SIG-M5 treated with dmso at 0.1 percent for 504 hours (cell line): ENCODE measurements around the gene RPL13A.
"Not testable (repeated sequence)": the region's sequence is repeated elsewhere in the genome, so short reads cannot be mapped to it uniquely, and the experiment has no call there.

Experiments
- DNase-seq: peaks from one replicate; lab custom pipeline; 2025; ENCODE audit not compliant: unreplicated experiment; lab: John Stamatoyannopoulos, UW

RPL13A gene

DNA sequence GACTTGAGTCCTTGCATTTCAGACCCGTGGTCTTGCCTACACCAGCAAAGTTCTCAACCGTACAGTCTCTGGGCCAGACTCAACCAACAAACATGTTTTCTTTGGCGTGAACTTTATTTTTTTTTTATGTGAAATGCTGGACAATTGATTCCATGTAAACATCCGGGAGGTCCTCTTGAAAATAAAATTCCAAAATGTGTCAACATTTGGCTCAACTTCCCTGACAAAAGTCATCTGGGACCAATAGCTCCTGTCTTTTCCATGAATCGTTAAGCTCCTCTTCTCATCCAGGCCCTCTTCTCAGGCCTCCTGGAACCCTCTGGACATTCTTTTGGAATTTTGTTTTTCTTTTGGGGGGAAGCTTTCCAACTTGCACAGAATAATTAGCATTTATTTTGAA lies 31.6 kb upstream of the RPL13A start:
- DNase-seq = no peak

DNA sequence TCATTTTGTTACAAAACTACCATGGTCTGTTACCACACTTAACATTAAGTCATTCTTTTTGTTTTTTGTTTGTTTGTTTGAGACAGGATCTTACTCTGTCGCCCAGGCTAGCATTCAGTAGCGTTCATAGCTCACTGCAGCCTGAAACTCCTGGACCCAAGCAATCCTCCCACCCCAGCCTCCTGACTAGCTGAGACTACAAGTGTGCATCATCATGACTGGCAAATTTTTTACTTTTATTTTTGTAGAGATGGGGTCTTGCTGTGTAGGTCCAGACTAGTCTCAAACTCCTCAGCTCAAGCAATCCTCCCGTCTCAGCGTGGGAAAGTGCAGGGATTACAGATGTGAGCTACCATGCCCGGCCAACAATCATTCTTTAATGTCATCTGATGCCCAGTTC lies 31.1 kb upstream of the RPL13A start:
- DNase-seq = no peak

DNA sequence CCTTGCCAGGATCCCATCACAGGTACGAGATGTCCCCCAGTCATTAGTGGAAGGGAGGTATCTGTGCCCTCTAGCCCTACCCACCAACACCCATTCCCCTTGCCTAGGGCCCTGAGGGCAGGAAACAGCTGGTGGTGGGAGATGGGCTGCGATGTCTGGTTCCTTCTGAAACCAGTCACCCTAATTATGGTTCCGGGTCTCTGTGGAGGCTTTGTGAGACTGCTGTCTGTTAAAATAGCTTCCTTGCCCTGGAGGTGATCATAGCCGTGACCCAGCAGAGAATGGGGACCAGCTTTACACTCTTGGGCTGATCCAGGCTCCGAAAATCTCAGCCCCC lies 28.9 kb upstream of the RPL13A start:
- no peak for DNase-seq

DNA sequence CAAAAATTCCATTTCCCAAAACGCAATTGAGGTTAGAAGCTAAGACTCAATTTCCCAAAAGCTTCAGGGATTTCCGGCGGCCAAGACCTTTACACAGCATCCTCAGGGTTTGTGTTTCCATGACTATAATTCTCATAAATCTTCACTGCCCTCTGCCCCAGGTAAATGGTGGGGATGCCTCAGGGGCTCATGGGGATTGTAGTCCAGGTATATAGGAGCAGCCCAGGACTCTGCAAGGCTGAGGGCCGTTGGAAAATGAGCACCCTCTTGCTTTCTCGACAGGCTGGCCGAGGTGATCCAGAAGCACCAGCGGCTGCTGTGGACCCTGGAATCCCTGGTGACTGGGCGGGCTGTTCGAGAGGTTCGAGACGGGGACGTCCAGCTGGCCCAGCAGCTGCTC lies 28.0 kb upstream of the RPL13A start:
- no peak for DNase-seq

DNA sequence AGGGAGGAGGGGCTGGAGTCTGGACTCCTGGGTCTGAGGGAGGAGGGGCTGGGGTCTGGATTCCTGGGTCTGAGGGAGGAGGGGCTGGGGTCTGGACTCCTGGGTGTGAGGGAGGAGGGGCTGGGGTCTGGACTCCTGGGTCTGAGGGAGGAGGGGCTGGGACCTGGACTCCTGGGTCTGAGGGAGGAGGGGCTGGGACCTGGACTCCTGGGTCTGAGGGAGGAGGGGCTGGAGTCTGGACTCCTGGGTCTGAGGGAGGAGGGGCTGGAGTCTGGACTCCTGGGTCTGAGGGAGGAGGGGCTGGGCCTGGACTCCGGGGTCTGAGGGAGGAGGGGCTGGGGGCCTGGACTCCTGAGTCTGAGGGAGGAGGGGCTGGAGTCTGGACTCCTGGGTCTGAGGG lies 26.3 kb upstream of the RPL13A start:
- DNase-seq = not testable (repeated sequence)

DNA sequence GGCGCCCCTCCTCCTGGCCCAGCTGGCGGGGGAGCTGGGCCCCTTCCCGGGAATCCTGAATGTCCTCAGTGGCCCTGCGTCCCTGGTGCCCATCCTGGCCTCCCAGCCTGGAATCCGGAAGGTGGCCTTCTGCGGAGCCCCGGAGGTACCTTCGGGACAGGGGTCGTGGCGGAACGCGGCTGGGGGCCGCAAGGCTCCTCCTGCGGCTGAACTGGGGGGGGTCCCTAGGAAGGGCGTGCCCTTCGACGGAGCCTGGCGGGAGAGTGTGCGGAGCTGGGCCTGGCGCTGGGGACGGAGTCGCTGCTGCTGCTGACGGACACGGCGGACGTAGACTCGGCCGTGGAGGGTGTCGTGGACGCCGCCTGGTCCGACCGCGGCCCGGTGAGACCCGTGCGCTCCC lies 25.8 kb upstream of the RPL13A start:
- DNase-seq = no peak

- no peak for DNase-seq
Measured at GRCh38 chr19:49462492-49462891, 24.9 kb upstream of the RPL13A start.

- no peak for DNase-seq
Measured at GRCh38 chr19:49463960-49464740, 23.3 kb upstream of the RPL13A start.

DNA sequence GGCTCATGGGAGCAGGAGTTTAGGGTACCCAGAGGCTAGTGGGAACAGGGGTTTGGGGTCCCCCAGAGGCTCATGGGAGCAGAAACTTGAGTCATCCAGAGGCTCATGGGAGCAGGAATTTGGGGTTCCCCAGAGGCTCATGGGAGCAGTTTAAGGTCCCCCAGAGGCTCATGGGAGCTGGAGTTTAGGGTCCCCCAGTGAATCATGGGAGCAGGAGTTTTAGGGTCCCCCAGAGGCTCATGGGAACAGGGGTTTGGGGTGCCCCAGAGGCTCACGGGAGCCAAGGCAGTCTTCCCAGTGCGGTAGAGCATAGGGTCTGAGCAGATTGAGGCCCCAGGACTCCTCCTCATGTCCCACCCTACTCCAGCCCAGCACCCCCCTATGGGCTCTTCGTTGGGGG lies 22.0 kb upstream of the RPL13A start:
- no peak for DNase-seq

DNA sequence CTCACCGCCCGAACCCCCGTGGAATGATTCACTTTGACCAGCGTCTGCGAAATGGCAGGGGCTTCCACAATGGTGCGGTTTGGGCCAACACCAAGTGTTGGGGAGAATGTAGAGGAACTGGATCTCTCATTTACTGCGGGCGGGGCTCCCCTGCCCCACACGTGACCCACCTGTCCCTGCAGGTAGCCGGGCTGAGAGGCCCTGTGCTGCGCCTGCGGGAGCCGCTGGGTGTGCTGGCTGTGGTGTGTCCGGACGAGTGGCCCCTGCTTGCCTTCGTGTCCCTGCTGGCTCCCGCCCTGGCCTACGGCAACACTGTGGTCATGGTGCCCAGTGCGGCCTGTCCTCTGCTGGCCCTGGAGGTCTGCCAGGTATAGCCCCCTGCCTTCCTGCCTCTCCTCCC lies 19.2 kb upstream of the RPL13A start:
- no peak for DNase-seq

- DNase-seq = peak; percentile 80
Measured at GRCh38 chr19:49468746-49469447, 18.5 kb upstream of the RPL13A start.

DNA sequence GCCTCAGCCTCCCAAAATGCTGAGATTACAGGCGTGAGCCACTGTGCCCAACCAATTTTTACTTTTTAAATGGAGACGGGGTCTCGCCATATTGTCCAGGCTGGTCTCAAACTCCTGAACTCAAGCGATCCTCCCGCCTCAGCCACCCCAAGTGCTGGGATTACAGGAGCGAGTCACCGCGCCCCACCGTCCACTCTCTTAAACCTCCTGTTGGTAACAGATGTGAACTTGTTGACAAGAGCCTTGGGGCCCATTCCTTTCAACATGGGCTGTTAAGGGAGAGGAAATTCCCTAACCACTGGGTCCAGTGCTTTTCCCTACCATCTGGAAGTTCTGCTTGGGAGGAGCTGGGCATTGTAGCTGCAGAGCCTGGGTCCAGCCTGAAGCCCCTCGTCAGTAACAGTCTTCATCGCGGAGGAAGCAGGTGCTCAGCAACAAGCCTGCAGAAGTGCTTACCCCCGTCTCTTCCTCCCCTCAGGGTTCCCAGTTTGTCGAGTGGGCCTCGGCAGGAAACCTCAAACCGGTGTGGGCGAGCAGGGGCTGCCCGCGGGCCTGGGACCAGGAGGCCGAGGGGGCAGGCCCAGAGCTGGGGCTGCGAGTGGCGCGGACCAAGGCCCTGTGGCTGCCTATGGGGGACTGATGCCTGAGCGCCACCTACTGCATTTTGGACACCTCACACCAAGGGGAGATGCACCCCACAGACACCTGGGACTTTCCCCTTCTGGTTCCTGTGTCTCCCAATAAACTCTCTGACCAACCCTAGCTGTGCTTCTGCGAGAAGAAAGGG lies 17.4 kb upstream of the RPL13A start:
- DNase-seq = no peak

DNA sequence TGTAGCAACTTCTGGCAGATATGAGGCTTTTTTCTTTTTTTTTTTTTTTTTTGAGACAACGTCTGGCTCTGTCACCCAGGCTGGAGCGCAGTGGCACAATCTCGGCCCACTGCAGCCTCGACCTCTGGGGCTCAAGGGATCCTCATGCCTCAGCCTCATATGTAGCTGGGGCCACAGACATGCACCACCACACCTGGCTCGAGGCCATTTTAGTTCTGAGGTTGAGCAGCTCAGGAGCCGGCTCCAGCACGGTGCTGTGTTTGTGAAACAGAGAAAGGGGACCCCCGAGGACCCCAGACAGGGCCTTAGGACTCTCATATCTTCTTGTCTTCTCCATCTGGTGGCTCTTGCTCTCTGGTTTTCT lies 16.8 kb upstream of the RPL13A start:
- no peak for DNase-seq

- DNase-seq = no peak
Measured at GRCh38 chr19:49472936-49473335, 14.5 kb upstream of the RPL13A start.

DNA sequence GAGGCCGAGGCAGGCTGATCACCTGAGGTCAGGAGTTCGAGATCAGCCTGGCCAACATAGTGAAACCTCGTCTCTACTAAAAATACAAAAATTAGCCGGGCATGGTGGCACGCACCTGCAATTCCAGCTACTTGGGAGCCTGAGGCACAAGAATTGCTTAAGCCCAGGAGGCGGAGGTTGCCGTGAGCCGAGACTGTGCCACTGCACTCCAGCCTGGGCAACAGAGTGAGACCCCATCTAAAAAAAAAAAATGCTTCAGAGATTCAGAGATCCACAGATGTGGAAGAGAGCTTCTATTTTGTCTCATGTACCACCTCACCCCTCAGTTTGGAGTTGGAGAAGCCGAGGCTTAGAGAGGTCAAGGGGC lies 13.9 kb upstream of the RPL13A start:
- DNase-seq = not testable (repeated sequence)

GRCh38 chr19:49473868-49474541 lies 13.4 kb upstream of the RPL13A start, which contains the start of gene FLT3LG:
TSS of gene FLT3LG (plus strand) at chr19:49474215. CDS start at chr19:49474640, 425 bp downstream.
- DNase-seq = peak; percentile 81

- DNase-seq = no peak
Measured at GRCh38 chr19:49474542-49474924, 12.9 kb upstream of the RPL13A start.

DNA sequence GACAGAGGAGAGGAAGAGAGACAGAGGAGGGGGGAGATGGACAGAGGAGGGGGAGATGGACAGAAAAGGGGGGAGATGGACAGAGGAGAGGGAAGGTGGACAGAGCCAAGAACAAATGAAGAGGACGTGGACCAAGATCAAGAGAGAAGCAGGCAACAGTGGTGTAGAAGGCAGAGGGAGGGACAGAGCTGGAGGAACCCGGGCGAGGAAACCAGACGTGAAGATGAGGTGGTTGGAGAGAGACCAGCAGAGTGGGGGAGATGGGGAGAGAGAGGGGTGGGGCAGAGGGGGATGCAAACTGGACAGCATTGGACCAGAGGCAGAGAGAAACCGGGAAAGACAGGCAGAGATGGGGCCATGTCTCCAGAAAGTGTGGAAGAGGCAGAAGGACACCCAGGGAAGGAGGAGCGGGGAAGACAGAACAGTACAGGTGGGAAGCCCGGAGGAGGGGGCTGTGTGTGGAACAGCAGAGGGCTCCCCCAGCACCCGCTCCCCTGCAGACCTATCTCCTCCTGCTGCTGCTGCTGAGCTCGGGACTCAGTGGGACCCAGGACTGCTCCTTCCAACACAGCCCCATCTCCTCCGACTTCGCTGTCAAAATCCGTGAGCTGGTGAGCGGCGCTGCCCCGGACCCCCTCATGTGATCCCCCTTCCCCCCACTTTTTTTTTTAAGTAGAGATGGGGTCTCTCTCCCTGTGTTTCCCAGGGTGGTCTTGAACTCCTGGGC lies 12.1 kb upstream of the RPL13A start:
- DNase-seq = no peak

DNA sequence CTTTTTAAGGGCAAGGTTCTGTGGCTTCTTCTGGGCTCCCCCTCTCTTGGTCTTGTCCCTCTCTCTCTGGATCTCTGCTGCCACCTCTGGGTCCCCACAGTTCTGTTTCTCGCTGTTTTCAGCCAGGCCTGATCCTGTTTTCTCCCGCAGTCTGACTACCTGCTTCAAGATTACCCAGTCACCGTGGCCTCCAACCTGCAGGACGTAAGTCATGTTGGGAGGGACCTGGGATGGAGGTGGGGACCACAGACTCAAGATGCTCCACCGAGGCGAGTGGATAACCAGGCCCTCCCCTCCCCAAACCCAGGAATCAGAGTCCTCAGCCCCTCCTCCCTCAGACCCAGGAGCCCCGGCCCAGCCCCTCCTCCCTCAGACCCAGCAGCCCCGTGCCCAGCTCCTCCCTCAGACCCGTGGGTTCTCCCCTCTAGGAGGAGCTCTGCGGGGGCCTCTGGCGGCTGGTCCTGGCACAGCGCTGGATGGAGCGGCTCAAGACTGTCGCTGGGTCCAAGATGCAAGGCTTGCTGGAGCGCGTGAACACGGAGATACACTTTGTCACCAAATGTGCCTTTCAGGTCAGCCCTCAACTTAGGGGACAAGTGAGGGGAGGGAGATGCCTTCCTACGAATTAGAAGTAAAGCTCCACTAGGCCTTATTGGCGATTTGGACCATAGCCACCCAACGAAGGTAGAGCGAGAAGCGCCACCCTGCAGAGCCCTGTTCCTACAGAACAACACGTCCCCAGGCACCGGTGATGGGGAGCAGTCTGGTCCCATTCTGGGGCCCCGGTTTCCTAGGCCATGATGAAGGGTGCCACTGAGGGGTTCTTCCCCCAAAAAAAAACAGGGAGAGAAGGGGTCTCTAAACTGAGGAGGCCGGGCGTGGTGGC lies 11.2 kb upstream of the RPL13A start:
- DNase-seq = peak; percentile 39
